Spleen (tissue), 11 donors: ENCODE measurements around the gene RAB4A. TPM values are rescaled to one million over a fixed set of nuclear protein-coding genes. Genes with fewer than 3 reads are reported as not detected.

Source experiments
- DNase-seq: peaks from one replicate; pipeline ENCODE4 v3.0.0-alpha.2; 2020
- H3K27ac ChIP-seq, 8 donors: fragments of 200-600 bp; sonication (generic) in 7 of 8; 1 replicate in 4 of 8; 2 replicates in 4 of 8; pipeline versions ENCODE4 v1.5.0 to v1.8.0; 2016 to 2021; ENCODE audit warnings: inconsistent platforms in 4 of 8, mild to moderate bottlenecking in 4 of 8, moderate library complexity in 1 of 8
- H3K27me3 ChIP-seq, 7 donors: fragments of 200-600 bp; sonication (generic) in 6 of 7; replicated peaks in 1 of 7; 1 replicate in 4 of 7; 2 replicates in 3 of 7; pipeline versions ENCODE4 v1.5.0 to v1.8.0; 2016 to 2021; ENCODE audit warnings: inconsistent platforms in 3 of 7, mild to moderate bottlenecking in 1 of 7
- H3K36me3 ChIP-seq, 6 donors: fragments of 200-600 bp; sonication (generic) in 5 of 6; 1 replicate in 4 of 6; 2 replicates in 2 of 6; pipeline versions ENCODE4 v1.5.0 to v1.8.0; 2016 to 2021; ENCODE audit warnings: inconsistent platforms in 2 of 6
- H3K4me1 ChIP-seq, 6 donors: fragments of 200-600 bp; sonication (generic) in 5 of 6; 1 replicate in 3 of 6; 2 replicates in 3 of 6; pipeline versions ENCODE4 v1.5.0 to v1.8.0; 2016 to 2021; ENCODE audit warnings: inconsistent platforms in 3 of 6
- H3K4me3 ChIP-seq, 8 donors: fragments of 200-600 bp; sonication (generic) in 7 of 8; 1 replicate in 4 of 8; 2 replicates in 4 of 8; pipeline versions ENCODE4 v1.5.0 to v1.8.0; 2016 to 2021; ENCODE audit warnings: inconsistent platforms in 4 of 8, mild to moderate bottlenecking in 4 of 8, moderate library complexity in 2 of 8
- H3K9me3 ChIP-seq, 8 donors: fragments of 200-600 bp; sonication (generic) in 7 of 8; 1 replicate in 4 of 8; 2 replicates in 4 of 8; pipeline versions ENCODE4 v1.5.0 to v1.8.0; 2016 to 2021; ENCODE audit warnings: inconsistent platforms in 4 of 8
- POLR2A ChIP-seq, 3 donors: fragments of 450-650 bp; IDR thresholded peaks; one replicate each; pipeline ENCODE4 v1.5.1; 2017; ENCODE audit warnings: antibody characterized with exemption in 3 of 3, mild to moderate bottlenecking in 1 of 3
- POLR2AphosphoS5 ChIP-seq, 3 donors: sonication (generic); formaldehyde crosslinking; IDR thresholded peaks; one replicate each; pipeline ENCODE4 v1.5.1; 2017; ENCODE audit warnings: antibody characterized with exemption in 3 of 3
- WGBS, 5 donors: extraction: QIAGEN DNeasy Blood & Tissue Kit in 3 of 5; methylation state at CpG; one replicate each; pipeline versions ENCODE4 v1.1.5 to v1.1.7; 2013 to 2018; 5-methylcytosine and 5-hydroxymethylcytosine counted together
- intact Hi-C: fragments of 100-400 bp; cut with DNase I; formaldehyde crosslinking; loops from one replicate; pipeline ENCODE4 v1.15.0; 2023; ENCODE audit warnings: low total_unique reads
- polyA plus RNA-seq, 3 donors: library from polyadenylated mRNA; stranded (reverse); fragments of 200-250 nt; gene quantifications; one replicate each; pipeline ENCODE4 v1.2.1, GENCODE V29; 2013
- total RNA-seq, 7 donors: library from RNA; depleted of rRNA in 3 of 7; stranded (reverse); fragments of >200 nt in 3 of 7; fragmentation: NEBNext Ultra II Directional in 4 of 7; extraction: Animal tissue kit (Norgen Biotek cat#: 25700) in 4 of 7; gene quantifications; one replicate each; pipeline versions ENCODE4 v1.1.0 to v1.2.1, GENCODE V29; 2016 to 2021
- TF ChIP-seq, protein P1 (sequence below), 11 experiments: fragments of 200-600 bp in 7 of 11; fragments of 450-650 bp in 4 of 11; sonication (generic) in 4 of 11; IDR thresholded peaks in 8 of 11; conservative IDR thresholded peaks in 3 of 11; 1 replicate in 7 of 11; 2 replicates in 4 of 11; pipeline versions ENCODE4 v1.4.0 to v1.8.0; 2016 to 2021; ENCODE audit warnings: antibody characterized with exemption in 11 of 11, inconsistent platforms in 4 of 11, mild to moderate bottlenecking in 1 of 11
- donor health status: healthy with polysubstance abuse.
- donor health status: DM: no; HTN: no; CAD: no; lungs with moderate emphysema.
- donor health status: DM: no; HTN: no; CAD: no.
- donor health status: Bipolar disorder and iron deficiency.
- donor health status: healthy.
- donor health status: DM: no; HTN: no; CAD: no.
- donor health status: DM: yes; HTN: yes; CAD: no.

RAB4A gene
- total and polyA plus RNA-seq, 10 donors, result 19.7 to 49.8 (median 27.0) TPM

DNA sequence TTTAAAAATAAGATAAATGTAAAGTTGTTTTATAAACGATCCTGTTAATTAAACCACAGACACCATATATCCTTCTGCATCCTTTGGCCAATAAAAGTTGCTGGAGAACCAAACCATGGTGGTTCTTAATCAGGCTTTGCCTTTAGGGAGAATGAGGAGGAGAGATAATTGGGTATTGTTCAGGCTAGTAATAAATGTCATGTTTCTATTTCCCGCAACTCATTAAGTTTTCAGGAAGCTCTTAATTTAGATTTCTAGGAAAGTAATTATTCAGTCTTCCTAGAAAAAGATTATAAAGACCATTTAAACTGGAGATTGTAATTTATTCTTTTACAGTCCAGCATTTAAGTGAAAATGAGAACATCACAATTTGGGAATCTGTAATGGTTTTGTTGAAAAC lies 34.5 kb downstream of the RAB4A start:
- Histone ChIP-seq H3K4me1 (no peaks in the 10 kb centered on the region), H3K27me3 (no peaks in the 10 kb centered on the region), H3K27ac (no peak overlapping the region), H3K9me3 (no peaks in the 10 kb centered on the region), H3K36me3 (peaks cover 0 to 92% (median 33%) of the 10 kb centered on the region in 6 donors), H3K4me3 (no peak overlapping the region)
- no peak for DNase-seq
- TF ChIP-seq POLR2A (IDR thresholded peaks at IDR 0.05), result no peak
- TF ChIP-seq, protein P1, sequence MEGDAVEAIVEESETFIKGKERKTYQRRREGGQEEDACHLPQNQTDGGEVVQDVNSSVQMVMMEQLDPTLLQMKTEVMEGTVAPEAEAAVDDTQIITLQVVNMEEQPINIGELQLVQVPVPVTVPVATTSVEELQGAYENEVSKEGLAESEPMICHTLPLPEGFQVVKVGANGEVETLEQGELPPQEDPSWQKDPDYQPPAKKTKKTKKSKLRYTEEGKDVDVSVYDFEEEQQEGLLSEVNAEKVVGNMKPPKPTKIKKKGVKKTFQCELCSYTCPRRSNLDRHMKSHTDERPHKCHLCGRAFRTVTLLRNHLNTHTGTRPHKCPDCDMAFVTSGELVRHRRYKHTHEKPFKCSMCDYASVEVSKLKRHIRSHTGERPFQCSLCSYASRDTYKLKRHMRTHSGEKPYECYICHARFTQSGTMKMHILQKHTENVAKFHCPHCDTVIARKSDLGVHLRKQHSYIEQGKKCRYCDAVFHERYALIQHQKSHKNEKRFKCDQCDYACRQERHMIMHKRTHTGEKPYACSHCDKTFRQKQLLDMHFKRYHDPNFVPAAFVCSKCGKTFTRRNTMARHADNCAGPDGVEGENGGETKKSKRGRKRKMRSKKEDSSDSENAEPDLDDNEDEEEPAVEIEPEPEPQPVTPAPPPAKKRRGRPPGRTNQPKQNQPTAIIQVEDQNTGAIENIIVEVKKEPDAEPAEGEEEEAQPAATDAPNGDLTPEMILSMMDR (IDR thresholded peaks at IDR 0.05 in 8 of 11, conservative IDR thresholded peaks at IDR 0.05 in 3 of 11), result no peak
- WGBS, 5 donors, result 76 to 81% (median 80%) methylated on average over 2 of the region's 2 CpGs
- intact Hi-C loops, result no loop called here

DNA sequence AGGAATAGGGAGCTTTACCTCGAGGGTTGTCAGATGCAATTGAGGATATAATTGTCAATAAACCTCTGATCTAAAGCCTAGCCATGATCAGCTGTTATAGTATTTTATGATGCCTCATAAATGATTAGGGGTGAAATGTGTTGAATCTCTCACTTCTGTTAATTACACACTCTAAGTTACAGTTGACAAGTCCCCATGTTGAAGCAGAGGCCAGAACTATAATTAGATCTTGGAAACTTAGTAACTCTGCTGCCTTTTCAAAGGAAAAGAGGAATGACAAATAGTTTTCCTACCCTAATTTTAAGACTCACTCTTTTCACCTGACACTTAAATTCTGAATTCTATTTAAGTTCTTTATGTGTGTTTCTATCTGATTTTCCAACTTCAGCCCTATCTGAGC lies 38.2 kb downstream of the RAB4A start:
- Histone ChIP-seq H3K4me3 (no peak overlapping the region), H3K4me1 (no peaks in the 10 kb centered on the region), H3K27me3 (no peaks in the 10 kb centered on the region), H3K27ac (no peak overlapping the region), H3K36me3 (peaks cover 0 to 88% (median 17%) of the 10 kb centered on the region in 6 donors), H3K9me3 (no peaks in the 10 kb centered on the region)
- intact Hi-C loops, result no loop called here
- no peak for DNase-seq
- TF ChIP-seq POLR2AphosphoS5 (IDR thresholded peaks at IDR 0.05), result no peak
- TF ChIP-seq POLR2A (IDR thresholded peaks at IDR 0.05), result no peak
- TF ChIP-seq, protein P1 (IDR thresholded peaks at IDR 0.05 in 8 of 11, conservative IDR thresholded peaks at IDR 0.05 in 3 of 11), result no peak
- WGBS, 5 donors, result 82 to 97% (median 87%) methylated on average over 1 of the region's 1 CpG

DNA sequence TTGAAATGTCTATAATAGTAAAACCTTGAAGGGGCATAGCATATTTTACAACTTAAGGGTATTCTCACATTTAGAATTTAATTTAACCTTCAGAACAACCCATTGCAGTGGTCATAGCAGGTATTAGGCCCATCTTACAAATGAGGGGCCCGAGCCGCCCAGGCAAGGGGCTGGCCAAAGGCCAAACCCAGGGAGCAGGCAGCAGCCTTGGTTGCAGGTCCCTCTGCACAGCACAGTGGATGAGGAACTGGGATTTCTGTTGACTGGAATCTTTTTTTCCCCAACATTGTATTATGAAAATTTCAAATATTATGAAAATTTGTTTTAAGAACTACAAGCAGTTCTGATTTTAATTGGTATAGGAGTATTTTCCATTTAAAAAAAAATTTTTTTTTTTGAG lies 38.8 kb downstream of the RAB4A start:
- H3K4me1 ChIP-seq, result no peaks in the 10 kb centered on the region
- no peak overlapping the region for H3K4me3 ChIP-seq
- intact Hi-C loops, result no loop called here
- no peak for DNase-seq
- TF ChIP-seq POLR2A (IDR thresholded peaks at IDR 0.05), result no peak
- TF ChIP-seq, protein P1 (IDR thresholded peaks at IDR 0.05 in 8 of 11, conservative IDR thresholded peaks at IDR 0.05 in 3 of 11), result no peak
- TF ChIP-seq POLR2AphosphoS5 (IDR thresholded peaks at IDR 0.05), result no peak
- WGBS, 5 donors, result 92 to 100% (median 95%) methylated on average over 2 of the region's 2 CpGs
- H3K9me3 ChIP-seq, result no peaks in the 10 kb centered on the region
- H3K27ac ChIP-seq, result no peak overlapping the region
- no peaks in the 10 kb centered on the region for H3K27me3 ChIP-seq
- peaks cover 0 to 82% (median 13%) of the 10 kb centered on the region in 6 donors for H3K36me3 ChIP-seq

DNA sequence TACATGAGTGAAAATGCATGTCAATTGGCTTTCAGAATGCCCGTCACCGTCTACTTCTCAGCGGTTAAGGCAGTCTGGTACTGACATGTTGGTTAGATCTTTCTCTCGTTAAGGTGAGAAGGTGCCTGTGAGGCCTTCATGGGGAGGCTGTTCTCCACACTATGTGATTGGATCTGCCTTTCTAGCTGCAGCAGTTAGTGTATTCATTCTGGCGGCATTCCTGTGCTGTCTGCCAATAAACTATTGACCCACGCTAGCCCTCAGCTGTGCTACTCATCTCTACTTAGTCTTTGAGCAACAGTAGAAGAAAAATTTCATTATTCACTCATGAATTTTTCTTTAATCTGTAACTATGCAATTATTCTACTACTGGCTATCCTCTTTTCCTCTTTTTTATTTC lies 39.9 kb downstream of the RAB4A start:
- no peaks in the 10 kb centered on the region for H3K4me1 ChIP-seq
- H3K36me3 ChIP-seq, result peaks cover 0 to 71% (median 13%) of the 10 kb centered on the region in 6 donors
- WGBS, 5 donors, result 92 to 95% (median 93%) methylated on average over 6 of the region's 6 CpGs
- TF ChIP-seq POLR2AphosphoS5 (IDR thresholded peaks at IDR 0.05) (no peak), POLR2A (IDR thresholded peaks at IDR 0.05) (no peak)
- TF ChIP-seq, protein P1 (IDR thresholded peaks at IDR 0.05 in 8 of 11, conservative IDR thresholded peaks at IDR 0.05 in 3 of 11), result no peak
- H3K27me3 ChIP-seq, result no peaks in the 10 kb centered on the region
- no peak for DNase-seq
- intact Hi-C loops, result no loop called here
- no peaks in the 10 kb centered on the region for H3K9me3 ChIP-seq
- no peak overlapping the region for H3K27ac ChIP-seq
- H3K4me3 ChIP-seq, result no peak overlapping the region
